HL-60 (cell line): ENCODE data around the gene SAP30BP.

ENCODE experiments used
- DNase-seq, 2 experiments: peaks; one replicate each; pipeline ENCODE4 v3.0.0-alpha.2; 2010 to 2020; ENCODE audit warnings: low read depth in 1 of 2, low spot score in 1 of 2
- H3K27ac ChIP-seq: fragments of 250-450 bp; sonication (Bioruptor Pico); replicated peaks from 2 replicates; pipeline ENCODE4 v1.5.1; 2020; ENCODE audit warnings: mild to moderate bottlenecking, moderate library complexity
- H3K27me3 ChIP-seq: fragments of 250-450 bp; sonication (Bioruptor Pico); 2 replicates; pipeline ENCODE4 v1.5.1; 2021; ENCODE audit warnings: mild to moderate bottlenecking, moderate library complexity; ENCODE audit not compliant: insufficient read depth, poor library complexity, severe bottlenecking
- H3K4me3 ChIP-seq: replicated peaks from 2 replicates; pipeline ENCODE4 v1.5.1; 2011; ENCODE audit warnings: mild to moderate bottlenecking, control low read depth, low read length; ENCODE audit not compliant: insufficient read depth
- GABPA ChIP-seq: IDR thresholded peaks from 2 replicates; pipeline ENCODE4 v1.6.1; 2012; ENCODE audit warnings: low read depth
- POLR2AphosphoS5 ChIP-seq: IDR thresholded peaks from 2 replicates; pipeline ENCODE4 v1.6.1; 2012; ENCODE audit warnings: low read depth
- SPI1 ChIP-seq: IDR thresholded peaks from 2 replicates; pipeline ENCODE4 v1.6.1; 2012; ENCODE audit warnings: low read depth, mild to moderate bottlenecking, borderline replicate concordance
- TF ChIP-seq, protein P1 (sequence below): IDR thresholded peaks from one replicate; pipeline ENCODE4 v1.5.1; 2011; ENCODE audit warnings: low read length, control low read depth, inconsistent platforms; ENCODE audit not compliant: insufficient read depth
- TF ChIP-seq, protein P2 (sequence below): IDR thresholded peaks from 2 replicates; pipeline ENCODE4 v1.6.1; 2012; ENCODE audit warnings: low read depth; ENCODE audit not compliant: insufficient replicate concordance

SAP30BP gene

DNA sequence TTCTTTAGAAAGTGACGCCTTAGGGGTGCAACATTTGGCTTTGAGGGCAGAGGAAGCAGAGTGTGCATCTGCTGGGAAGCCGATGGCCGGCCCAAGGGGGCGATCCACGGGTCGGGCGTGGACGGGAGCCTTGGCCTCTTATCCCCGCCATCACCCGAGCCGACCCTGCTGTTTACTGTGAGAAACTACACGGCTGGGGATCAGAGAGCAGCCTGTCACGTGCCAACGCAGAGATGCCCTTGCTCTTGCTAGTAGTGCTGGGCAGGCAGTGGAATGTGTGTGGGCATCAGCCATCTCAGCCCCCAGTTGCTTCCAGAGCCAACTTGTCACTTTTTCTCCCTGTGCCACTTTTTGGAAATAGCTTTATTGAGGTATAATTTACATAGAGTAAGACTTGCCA, 27.4 kb downstream of the SAP30BP start:
- no peak overlapping the region for H3K27ac ChIP-seq
- DNase-seq: no peak
- no peak overlapping the region for H3K4me3 ChIP-seq
- H3K27me3 ChIP-seq: no peaks in the 10 kb centered on the region
- TF ChIP-seq, protein P1, sequence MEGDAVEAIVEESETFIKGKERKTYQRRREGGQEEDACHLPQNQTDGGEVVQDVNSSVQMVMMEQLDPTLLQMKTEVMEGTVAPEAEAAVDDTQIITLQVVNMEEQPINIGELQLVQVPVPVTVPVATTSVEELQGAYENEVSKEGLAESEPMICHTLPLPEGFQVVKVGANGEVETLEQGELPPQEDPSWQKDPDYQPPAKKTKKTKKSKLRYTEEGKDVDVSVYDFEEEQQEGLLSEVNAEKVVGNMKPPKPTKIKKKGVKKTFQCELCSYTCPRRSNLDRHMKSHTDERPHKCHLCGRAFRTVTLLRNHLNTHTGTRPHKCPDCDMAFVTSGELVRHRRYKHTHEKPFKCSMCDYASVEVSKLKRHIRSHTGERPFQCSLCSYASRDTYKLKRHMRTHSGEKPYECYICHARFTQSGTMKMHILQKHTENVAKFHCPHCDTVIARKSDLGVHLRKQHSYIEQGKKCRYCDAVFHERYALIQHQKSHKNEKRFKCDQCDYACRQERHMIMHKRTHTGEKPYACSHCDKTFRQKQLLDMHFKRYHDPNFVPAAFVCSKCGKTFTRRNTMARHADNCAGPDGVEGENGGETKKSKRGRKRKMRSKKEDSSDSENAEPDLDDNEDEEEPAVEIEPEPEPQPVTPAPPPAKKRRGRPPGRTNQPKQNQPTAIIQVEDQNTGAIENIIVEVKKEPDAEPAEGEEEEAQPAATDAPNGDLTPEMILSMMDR: no peak
- TF ChIP-seq, protein P2, sequence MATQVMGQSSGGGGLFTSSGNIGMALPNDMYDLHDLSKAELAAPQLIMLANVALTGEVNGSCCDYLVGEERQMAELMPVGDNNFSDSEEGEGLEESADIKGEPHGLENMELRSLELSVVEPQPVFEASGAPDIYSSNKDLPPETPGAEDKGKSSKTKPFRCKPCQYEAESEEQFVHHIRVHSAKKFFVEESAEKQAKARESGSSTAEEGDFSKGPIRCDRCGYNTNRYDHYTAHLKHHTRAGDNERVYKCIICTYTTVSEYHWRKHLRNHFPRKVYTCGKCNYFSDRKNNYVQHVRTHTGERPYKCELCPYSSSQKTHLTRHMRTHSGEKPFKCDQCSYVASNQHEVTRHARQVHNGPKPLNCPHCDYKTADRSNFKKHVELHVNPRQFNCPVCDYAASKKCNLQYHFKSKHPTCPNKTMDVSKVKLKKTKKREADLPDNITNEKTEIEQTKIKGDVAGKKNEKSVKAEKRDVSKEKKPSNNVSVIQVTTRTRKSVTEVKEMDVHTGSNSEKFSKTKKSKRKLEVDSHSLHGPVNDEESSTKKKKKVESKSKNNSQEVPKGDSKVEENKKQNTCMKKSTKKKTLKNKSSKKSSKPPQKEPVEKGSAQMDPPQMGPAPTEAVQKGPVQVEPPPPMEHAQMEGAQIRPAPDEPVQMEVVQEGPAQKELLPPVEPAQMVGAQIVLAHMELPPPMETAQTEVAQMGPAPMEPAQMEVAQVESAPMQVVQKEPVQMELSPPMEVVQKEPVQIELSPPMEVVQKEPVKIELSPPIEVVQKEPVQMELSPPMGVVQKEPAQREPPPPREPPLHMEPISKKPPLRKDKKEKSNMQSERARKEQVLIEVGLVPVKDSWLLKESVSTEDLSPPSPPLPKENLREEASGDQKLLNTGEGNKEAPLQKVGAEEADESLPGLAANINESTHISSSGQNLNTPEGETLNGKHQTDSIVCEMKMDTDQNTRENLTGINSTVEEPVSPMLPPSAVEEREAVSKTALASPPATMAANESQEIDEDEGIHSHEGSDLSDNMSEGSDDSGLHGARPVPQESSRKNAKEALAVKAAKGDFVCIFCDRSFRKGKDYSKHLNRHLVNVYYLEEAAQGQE: no peak
- TF ChIP-seq POLR2AphosphoS5: no peak
- TF ChIP-seq GABPA: no peak
- no peak for TF ChIP-seq SPI1

DNA sequence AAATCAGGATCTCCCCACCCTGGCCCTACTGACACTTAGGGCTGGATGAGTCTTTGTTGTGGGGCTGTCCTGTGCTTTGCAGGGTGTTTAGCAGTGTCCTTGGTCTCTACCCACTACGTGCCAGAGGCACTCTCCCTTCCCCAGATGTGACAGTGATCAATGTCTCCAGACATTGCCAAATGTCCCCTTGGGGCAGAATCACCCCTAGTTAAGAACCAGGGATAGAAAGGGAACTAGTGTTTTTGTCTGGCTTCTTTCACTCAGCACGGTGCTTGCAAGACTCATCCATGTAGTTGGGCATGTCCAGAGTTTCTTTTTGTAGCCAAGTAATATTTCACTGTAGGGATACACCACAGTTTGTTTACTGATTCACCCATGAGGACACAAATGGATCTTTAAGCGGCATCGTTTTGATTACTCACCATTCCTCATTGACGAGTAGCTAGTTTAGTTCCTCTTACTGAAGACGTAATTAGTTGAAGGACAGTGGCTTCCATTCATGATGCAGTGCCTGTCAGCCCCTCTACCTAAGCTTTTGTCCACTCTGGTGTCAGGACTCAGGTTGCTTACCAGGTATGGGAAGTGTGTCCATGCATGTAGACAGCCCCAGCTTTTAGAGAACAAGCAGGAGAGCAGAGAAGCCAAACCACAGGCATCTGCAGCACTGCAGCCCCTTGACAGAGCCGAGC, 28.1 kb downstream of the SAP30BP start:
- no peak overlapping the region for H3K27ac ChIP-seq
- TF ChIP-seq, protein P2: no peak
- TF ChIP-seq, protein P1: no peak
- no peak for TF ChIP-seq GABPA
- TF ChIP-seq SPI1: no peak
- TF ChIP-seq POLR2AphosphoS5: no peak
- no peak for DNase-seq
- H3K4me3 ChIP-seq: no peak overlapping the region
- H3K27me3 ChIP-seq: no peaks in the 10 kb centered on the region

DNA sequence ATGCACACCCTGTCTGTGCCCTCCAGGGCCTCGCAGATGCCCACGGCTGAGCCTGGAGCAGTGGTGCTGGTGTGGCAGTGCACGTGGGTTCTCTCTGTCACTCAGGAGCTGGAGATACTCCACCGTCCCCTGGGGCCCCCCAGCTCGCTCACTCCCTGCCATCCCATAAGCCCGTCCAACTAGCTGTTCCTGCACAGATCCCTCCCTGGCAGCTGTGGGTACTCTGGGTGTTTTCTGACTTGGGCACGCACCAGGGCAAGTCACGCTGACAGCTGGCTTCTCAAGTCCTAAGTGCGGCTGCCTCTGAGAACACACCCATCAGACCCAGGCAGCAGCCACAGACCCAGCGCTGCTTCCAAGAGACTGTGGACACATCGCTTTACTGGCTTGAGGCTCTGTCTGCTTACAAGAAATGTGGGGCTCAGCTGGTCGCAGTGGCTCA, 28.7 kb downstream of the SAP30BP start:
- no peak overlapping the region for H3K27ac ChIP-seq
- TF ChIP-seq SPI1 (no peak), POLR2AphosphoS5 (no peak), GABPA (no peak)
- TF ChIP-seq, protein P2: no peak
- TF ChIP-seq, protein P1: no peak
- DNase-seq: no peak
- H3K4me3 ChIP-seq: no peak overlapping the region
- no peaks in the 10 kb centered on the region for H3K27me3 ChIP-seq
